HG02938 (cell line): ENCODE results near the gene XYLT2.
"Not testable (repeated sequence)": the region's sequence is repeated elsewhere in the genome, so short reads cannot be mapped to it uniquely, and the experiment has no call there.

Experiments used
- ATAC-seq: cut with Tn5 transposase; IDR thresholded peaks from one replicate; pipeline ENCODE4 v1.9.1; 2021; ENCODE audit warnings: mild to moderate bottlenecking, moderate library complexity; ENCODE audit not compliant: unreplicated experiment

Gene XYLT2

DNA sequence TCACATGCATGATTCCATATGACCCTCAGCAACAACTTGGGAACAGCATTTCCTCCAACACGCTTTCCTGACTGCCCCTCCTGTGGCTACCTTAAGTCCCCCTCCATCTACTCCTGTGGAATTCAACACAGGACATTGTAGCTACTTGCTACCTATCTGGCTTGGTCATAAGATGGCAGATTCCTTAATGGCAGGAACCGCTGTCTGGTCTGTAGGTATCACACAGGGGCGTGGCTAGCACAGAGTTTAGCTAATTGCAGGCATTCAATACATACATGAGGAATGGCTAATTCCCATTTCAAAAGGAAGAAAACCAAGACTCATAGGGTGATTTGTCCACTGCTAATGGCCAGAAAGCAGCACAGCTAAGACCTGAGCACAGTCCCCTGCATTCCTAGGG, 42.8 kb downstream of the XYLT2 start:
- ATAC-seq: no peak

DNA sequence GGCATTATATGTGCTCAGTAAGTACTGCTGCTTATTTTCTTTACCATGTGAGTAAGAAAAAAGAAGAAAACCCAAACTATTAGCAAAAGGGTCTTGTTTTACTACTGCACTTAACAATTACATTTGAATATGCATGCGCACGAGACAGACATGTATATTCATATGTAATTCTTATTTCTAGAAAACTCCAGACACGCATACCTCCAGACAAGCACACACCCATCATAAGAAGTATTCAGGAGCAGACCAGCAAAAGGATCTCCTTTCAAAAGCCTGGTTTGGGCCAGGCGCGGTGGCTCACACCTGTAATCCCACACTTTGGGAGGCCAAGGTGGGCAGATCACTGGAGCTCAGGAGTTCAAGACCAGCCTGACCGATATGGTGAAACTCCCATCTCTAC, 43.6 kb downstream of the XYLT2 start:
- no peak for ATAC-seq

DNA sequence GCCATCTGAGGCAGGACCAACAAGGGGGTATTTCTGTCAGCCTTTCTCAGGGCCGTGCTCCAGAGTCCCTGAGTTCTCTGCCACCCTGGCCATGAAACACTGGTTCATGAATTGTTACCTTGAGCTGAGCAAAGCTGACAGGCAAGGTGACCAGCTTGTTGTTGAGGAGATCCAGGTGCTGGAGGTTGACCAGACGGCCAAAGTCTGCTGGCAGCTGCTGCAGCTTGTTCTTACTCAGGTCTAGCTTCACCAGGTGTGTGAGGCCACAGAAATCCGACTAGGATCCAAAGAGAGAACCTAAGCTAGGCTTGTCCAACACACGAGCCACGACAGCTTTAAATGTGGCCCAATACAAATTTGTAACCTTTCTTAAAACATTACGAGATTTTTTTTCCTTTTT, 46.7 kb downstream of the XYLT2 start:
- no peak for ATAC-seq

DNA sequence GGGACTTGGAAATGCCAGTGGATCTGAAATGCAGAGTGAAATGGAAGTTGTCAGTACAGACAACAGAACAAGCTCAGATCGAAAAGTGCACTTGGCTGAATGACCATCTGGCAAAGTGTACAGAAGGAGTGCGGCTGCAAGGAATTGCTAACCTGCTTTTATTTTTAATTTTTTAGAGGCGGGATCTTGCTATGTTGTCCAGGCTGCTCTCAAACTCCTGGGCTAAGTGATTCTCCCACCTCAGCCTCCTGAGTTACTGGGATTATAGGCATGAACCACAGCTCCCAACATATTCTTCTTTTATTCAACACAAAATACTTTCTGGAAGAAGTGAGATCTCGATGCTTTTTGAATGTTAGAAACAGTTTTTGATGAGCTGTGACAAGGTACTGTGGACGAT, 47.8 kb downstream of the XYLT2 start:
- ATAC-seq: no peak

DNA sequence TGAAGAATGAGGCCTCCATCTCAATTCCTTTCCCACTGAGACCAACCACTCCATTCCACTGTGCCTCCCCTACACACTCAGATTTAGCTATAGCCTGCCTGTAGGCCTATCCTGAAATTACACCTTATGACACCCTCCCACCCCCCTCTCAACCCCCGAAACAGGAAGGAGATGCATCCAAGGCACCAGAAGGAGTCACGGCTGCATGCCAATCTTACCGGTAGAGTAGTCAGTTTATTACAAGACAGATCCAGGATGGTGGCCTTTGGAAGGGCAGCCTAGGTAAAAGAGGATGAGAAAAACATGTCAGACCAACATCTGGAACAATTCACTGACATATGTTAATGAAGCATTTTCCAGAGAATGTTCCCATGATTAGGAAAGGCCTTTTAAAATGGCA, 48.8 kb downstream of the XYLT2 start:
- ATAC-seq: no peak

DNA sequence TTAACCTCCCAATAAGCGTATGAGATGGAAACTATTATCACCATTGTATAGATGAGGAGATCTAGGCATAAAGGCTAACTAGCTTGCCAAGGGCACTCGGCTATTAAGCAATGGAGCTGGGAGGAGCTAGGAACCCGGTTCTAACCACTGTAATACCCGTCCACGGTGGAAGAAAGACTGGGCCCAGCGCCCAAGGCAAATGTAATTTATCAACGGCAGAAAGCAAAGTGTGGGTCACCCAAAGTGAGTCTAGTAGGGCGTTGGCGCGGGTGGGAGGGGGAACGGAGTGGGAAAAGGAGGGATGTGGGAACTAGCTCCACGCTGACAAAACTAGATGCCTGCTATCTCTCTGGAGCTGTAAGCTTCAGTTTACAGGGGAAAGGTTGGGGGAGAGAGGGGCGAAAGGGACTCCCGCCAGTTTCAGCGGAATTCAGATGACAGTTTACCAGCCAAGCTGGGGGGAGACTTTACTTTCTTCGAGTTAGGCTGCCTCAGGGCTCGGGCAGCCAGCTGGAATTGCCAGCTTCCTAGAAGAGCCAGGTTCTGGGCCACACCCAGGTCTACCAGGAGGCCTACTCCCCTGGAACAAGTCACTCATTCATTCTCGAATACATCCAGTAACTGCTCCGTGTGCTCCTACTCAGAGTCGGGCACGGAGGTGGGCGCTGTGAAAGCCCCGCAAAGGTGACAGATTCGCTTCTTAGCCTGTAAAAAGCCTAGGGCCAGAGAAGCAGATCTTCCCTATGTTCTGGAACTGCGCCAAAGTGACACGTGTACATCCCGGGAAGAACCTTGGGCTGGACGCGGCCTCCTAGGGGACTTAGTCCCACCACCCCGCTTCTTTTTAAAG, 50.6 kb downstream of the XYLT2 start:
- ATAC-seq: no peak

DNA sequence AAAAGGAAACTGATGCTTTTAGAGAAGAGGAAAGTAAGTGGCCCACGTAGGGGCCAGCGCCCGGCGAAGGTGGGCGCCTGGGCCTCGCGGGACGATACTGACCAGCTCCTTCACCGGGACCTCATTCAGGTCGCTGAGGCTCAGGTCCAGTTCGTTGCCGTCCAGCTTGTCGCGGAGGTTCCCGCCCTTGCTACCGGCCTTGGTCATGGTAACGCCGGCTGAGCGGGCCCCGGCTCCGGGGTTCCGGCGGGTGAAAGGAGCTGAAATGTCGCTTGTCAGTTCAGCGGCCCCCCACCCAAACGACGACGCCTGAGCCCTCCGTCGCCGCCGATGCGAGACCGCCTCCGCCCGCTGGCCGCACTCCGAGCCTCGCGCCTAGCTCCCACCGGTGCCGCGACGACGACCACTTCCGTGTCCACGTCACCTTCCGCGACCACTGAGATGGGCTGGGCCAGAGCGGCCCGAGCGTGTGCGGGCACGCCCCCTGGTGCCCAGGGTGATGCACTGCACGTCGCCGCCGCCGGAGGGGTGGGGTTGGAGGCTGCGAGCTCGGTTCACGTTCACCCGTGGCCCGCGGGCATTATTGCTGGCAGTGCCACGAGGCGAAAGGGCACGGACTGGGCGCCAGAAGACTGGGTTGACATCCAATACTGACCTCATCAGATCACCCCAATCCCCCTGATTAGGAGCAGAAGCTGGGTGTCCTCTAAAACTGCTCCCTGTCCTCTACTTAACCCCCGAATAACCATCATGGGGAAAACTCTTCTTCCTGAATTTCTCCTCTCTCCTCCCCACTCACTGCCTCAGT, 51.4 kb downstream of the XYLT2 start, which contains the start of gene LRRC59:
LRRC59 (minus strand) TSS at position 413 of the 808 bp plus-strand sequence; CDS start at position 207, 206 bp downstream.
- ATAC-seq: peak; percentile 86

DNA sequence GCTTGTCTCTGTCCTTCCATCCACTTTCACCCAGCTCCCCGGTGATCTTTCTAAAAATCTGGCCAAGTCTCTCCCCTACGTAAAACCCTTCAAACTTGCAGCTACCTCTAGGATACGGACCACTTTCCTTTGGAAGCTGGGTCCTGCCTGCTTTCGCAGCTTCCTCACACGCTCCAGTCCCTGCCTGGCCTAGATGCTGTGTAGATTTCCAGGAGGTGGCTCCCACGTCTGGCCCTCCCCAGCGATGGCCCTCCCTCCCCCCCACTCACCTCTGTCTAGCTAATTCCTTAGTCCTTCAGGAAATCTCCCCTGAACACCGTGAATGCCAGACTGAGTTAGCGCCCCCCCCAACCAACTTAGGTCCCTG, 52.0 kb downstream of the XYLT2 start:
- ATAC-seq: no peak

DNA sequence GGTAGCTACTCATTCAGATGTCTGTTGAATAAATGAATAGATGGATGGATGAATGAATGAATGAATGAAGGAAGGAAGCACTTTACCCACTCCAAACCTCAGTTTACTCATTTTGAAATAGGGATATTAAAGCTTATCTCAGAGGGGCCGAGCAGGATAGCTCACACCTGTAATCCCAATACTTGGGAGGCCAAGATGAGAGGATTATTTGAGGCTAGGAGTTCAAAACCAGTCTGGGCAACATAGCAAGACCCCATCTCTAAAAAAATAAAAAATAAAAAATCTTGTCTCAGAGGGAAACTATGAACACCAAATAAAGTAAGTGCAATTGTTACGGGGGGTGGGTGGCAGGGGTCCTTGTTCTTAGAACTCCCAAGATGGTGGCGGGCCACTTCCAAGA, 52.7 kb downstream of the XYLT2 start:
- not testable (repeated sequence) for ATAC-seq

DNA sequence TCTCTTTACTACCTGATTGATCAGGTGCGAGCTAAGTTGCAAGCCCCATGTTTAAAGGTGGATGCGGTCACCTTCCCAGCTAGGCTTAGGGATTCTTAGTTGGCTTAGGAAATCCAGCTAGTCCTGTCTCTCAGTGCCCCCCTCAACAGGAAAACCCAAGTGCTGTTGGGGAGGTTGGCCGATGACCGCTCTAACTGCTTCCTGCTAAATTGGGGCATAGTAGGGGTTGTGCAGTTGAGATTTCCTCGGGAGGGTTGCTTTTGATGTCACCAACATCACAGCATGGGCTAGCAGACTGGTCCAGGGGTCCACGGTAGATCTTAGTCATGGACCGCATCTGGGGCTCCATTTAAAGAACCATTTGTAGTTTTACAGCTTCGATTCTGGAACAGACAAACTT, 53.7 kb downstream of the XYLT2 start:
- ATAC-seq: not testable (repeated sequence)

DNA sequence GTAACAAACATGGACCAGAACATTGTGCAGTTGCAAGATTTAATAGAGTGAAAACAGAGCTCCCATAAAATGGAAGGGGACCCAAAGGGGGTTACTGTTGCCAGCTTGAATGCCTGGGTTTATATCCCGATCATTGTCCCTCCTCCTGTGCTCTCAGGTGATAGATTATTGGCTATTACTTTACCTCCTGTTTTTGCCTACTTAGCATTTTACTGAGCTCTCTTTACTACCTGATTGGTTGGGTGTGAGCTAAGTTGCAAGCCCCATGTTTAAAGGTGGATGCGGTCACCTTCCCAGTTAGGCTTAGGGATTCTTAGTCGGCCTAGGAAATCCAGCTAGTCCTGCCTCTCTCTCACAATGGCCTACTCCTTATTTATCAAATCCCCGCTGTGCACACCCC, 59.4 kb downstream of the XYLT2 start:
- not testable (repeated sequence) for ATAC-seq

DNA sequence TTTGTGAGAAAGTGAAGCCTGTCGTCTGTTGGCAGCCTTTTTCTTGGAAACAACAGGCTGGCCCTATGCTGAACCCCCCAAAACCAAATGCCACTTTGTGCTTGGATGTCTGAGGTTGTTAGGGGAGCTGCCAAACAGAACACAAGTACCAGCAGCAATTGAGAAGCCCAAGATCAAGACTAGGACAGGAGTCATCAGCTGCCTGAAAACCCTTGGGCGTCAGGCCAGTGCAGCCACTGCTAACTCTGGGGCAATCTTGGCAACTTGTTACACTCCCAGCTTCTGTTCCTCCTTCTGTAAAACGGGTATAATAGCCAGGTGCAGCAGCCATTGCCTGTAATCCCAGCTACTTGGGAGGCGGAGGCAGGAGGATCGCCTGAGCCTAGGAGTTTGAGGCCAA, 60.7 kb downstream of the XYLT2 start:
- ATAC-seq: no peak

DNA sequence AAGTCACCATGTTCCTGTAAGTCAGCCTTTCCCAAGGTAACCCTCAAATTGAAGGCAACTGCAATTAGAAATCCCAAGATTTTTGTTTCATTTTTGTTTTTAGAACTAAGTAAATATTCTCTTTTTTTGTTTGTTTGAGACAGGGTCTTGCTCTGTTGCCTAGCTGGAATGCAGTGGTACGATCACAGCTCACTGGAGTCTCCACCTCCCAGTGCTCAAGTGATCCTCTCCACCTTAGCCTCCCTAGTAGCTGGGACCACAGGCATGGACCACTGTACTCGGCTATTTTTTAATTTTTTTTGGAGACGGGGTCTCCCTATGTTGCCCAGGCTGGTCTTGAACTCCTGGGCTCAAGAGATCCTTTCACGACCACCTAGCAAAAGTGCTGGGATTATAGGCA, 62.0 kb downstream of the XYLT2 start:
- no peak for ATAC-seq
